Prostate gland (tissue), 2 donors: Measurements from ENCODE around the gene ZBTB1.

ENCODE experiments used
- CTCF ChIP-seq, 4 experiments: fragments of 200-600 bp in 2 of 4; fragments of 450-650 bp in 2 of 4; sonication (generic) in 2 of 4; IDR thresholded peaks; 1 replicate in 3 of 4; 2 replicates in 1 of 4; pipeline ENCODE4 v1.5.1; 2016 to 2019; ENCODE audit warnings: antibody characterized with exemption in 4 of 4, mild to moderate bottlenecking in 2 of 4, moderate library complexity in 2 of 4
- POLR2A ChIP-seq: fragments of 450-650 bp; IDR thresholded peaks from one replicate; pipeline ENCODE4 v1.6.1; 2016; ENCODE audit warnings: antibody characterized with exemption, mild to moderate bottlenecking

GRCh38 chr14:64475585-64476273 is 28.8 kb upstream of the ZBTB1 start:
- TF ChIP-seq CTCF (IDR thresholded peaks at IDR 0.05) = no peak
- no peak for TF ChIP-seq POLR2A
